Neural cell (in vitro differentiated cells): ENCODE results near the gene PHPT1.

Experiments
- EP300 ChIP-seq: fragments of 450-650 bp; conservative IDR thresholded peaks from 2 replicates; pipeline ENCODE4 v1.6.1; 2014; ENCODE audit warnings: antibody characterized with exemption, mild to moderate bottlenecking, moderate library complexity; ENCODE audit not compliant: poor library complexity, severe bottlenecking
- EZH2 ChIP-seq: fragments of 200-600, 300-800 bp; shearing (Covaris generic), sonication (generic); IDR thresholded peaks from 2 replicates; pipeline ENCODE4 v1.6.1; 2014; ENCODE audit warnings: antibody characterized with exemption, low read length, borderline replicate concordance, mild to moderate bottlenecking; ENCODE audit not compliant: insufficient read depth, poor library complexity, severe bottlenecking
- MXI1 ChIP-seq: fragments of 450-650 bp; conservative IDR thresholded peaks from 2 replicates; pipeline ENCODE4 v1.6.1; 2014; ENCODE audit warnings: antibody characterized with exemption, mild to moderate bottlenecking; ENCODE audit not compliant: poor library complexity, severe bottlenecking
- POLR2AphosphoS5 ChIP-seq: IDR thresholded peaks from 2 replicates; pipeline ENCODE4 v1.6.1; 2012
- RAD21 ChIP-seq: fragments of 450-650 bp; conservative IDR thresholded peaks from 2 replicates; pipeline ENCODE4 v1.6.1; 2014; ENCODE audit warnings: antibody characterized with exemption, mild to moderate bottlenecking, moderate library complexity
- SMC3 ChIP-seq: fragments of 450-650 bp; conservative IDR thresholded peaks from 2 replicates; pipeline ENCODE4 v1.6.1; 2014; ENCODE audit warnings: antibody characterized with exemption, mild to moderate bottlenecking, moderate library complexity; ENCODE audit not compliant: poor library complexity
- TAF1 ChIP-seq: IDR thresholded peaks from 2 replicates; pipeline ENCODE4 v1.6.1; 2012; ENCODE audit warnings: low read depth
- TF ChIP-seq, protein P1 (sequence below): fragments of 450-650 bp; IDR thresholded peaks from 2 replicates; pipeline ENCODE4 v1.5.1; 2014; ENCODE audit warnings: antibody characterized with exemption, mild to moderate bottlenecking, moderate library complexity; ENCODE audit not compliant: poor library complexity, severe bottlenecking
- TF ChIP-seq, protein P2 (sequence below): IDR thresholded peaks from 2 replicates; pipeline ENCODE4 v1.6.1; 2012; ENCODE audit warnings: borderline replicate concordance

DNA sequence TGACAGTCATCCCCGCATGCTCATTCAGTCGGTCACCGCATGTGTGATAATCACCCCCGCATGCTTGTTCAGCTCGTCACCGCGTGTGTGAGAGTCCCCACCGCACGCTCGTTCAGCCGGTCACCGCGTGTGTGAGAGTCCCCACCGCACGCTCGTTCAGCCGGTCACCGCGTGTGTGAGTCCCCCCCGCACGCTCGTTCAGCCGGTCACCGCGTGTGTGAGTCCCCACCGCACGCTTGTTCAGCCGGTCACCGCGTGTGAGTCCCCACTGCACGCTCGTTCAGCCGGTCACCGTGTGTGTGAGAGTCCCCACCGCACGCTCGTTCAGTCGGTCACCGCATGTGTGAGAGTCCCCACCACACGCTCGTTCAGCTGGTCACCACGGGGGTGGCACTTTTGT lies 40.6 kb downstream of the PHPT1 start:
- TF ChIP-seq RAD21 (no peak), SMC3 (no peak), POLR2AphosphoS5 (no peak), EP300 (no peak), TAF1 (no peak), EZH2 (no peak), MXI1 (no peak)
- TF ChIP-seq, protein P1, sequence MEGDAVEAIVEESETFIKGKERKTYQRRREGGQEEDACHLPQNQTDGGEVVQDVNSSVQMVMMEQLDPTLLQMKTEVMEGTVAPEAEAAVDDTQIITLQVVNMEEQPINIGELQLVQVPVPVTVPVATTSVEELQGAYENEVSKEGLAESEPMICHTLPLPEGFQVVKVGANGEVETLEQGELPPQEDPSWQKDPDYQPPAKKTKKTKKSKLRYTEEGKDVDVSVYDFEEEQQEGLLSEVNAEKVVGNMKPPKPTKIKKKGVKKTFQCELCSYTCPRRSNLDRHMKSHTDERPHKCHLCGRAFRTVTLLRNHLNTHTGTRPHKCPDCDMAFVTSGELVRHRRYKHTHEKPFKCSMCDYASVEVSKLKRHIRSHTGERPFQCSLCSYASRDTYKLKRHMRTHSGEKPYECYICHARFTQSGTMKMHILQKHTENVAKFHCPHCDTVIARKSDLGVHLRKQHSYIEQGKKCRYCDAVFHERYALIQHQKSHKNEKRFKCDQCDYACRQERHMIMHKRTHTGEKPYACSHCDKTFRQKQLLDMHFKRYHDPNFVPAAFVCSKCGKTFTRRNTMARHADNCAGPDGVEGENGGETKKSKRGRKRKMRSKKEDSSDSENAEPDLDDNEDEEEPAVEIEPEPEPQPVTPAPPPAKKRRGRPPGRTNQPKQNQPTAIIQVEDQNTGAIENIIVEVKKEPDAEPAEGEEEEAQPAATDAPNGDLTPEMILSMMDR, result no peak
- TF ChIP-seq, protein P2, sequence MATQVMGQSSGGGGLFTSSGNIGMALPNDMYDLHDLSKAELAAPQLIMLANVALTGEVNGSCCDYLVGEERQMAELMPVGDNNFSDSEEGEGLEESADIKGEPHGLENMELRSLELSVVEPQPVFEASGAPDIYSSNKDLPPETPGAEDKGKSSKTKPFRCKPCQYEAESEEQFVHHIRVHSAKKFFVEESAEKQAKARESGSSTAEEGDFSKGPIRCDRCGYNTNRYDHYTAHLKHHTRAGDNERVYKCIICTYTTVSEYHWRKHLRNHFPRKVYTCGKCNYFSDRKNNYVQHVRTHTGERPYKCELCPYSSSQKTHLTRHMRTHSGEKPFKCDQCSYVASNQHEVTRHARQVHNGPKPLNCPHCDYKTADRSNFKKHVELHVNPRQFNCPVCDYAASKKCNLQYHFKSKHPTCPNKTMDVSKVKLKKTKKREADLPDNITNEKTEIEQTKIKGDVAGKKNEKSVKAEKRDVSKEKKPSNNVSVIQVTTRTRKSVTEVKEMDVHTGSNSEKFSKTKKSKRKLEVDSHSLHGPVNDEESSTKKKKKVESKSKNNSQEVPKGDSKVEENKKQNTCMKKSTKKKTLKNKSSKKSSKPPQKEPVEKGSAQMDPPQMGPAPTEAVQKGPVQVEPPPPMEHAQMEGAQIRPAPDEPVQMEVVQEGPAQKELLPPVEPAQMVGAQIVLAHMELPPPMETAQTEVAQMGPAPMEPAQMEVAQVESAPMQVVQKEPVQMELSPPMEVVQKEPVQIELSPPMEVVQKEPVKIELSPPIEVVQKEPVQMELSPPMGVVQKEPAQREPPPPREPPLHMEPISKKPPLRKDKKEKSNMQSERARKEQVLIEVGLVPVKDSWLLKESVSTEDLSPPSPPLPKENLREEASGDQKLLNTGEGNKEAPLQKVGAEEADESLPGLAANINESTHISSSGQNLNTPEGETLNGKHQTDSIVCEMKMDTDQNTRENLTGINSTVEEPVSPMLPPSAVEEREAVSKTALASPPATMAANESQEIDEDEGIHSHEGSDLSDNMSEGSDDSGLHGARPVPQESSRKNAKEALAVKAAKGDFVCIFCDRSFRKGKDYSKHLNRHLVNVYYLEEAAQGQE, result no peak
